GM12892 (cell line): ENCODE measurements around the gene SARS1.

Experiments
- POLR2A ChIP-seq: IDR thresholded peaks from 2 replicates; pipeline ENCODE4 v1.6.1; 2011; ENCODE audit warnings: low read depth, low read length, control low read depth
- POLR2AphosphoS5 ChIP-seq: IDR thresholded peaks from 2 replicates; pipeline ENCODE4 v1.6.1; 2011; ENCODE audit warnings: low read depth, low read length, control low read depth
- TAF1 ChIP-seq: IDR thresholded peaks from 2 replicates; pipeline ENCODE4 v1.6.1; 2011; ENCODE audit warnings: low read depth, mild to moderate bottlenecking, control low read depth, low read length, borderline replicate concordance

- TF ChIP-seq POLR2AphosphoS5, result no peak
- TF ChIP-seq POLR2A, result no peak
- TF ChIP-seq TAF1, result no peak
Observed at GRCh38 chr1:109243860-109244552, 30.3 kb downstream of the SARS1 start.
